ENCODE data around the gene SON.

GRCh38 chr21:33618407-33618806 is 75.6 kb downstream of the SON start:
- TF ChIP-seq REST (tag by site-specific recombination; IDR thresholded peaks at IDR 0.05) (no peak), PBX3 (CRISPR knock-in tag; IDR thresholded peaks at IDR 0.05) (no peak), ATF2 (tag by site-specific recombination; IDR thresholded peaks at IDR 0.05; ENCODE audit: low read depth) (no peak), TSHZ1 (tag by site-specific recombination; IDR thresholded peaks at IDR 0.05; ENCODE audit: borderline replicate concordance) (no peak), PATZ1 (tag by site-specific recombination; IDR thresholded peaks at IDR 0.05) (no peak), ZNF274 (IDR thresholded peaks at IDR 0.05; ENCODE audit: low read length) (no peak), ZNF274 (tag by site-specific recombination; IDR thresholded peaks at IDR 0.05; ENCODE audit: borderline replicate concordance) (no peak), ZNF571 (tag by site-specific recombination; IDR thresholded peaks at IDR 0.05) (no peak), ZBTB11 (tag by site-specific recombination; conservative IDR thresholded peaks at IDR 0.05; ENCODE audit: low read depth) (no peak), CTCF (tag by site-specific recombination; IDR thresholded peaks at IDR 0.05) (no peak), ZNF362 (tag by site-specific recombination; IDR thresholded peaks at IDR 0.05) (no peak), ZBTB7A (tag by site-specific recombination; IDR thresholded peaks at IDR 0.05; ENCODE audit: low read depth) (no peak), ZNF140 (tag by site-specific recombination; IDR thresholded peaks at IDR 0.05) (no peak)

All from HEK293 (cell line).